Glomerular endothelial cell (primary cell): Measurements from ENCODE around the gene S100A14. TPM values are rescaled to one million over a fixed set of nuclear protein-coding genes. Genes with fewer than 3 reads are reported as not detected.
"Not testable (repeated sequence)": the region's sequence is repeated elsewhere in the genome, so short reads cannot be mapped to it uniquely, and the experiment has no call there.

Experiments
- DNase-seq: peaks from one replicate; pipeline ENCODE4 v3.0.0-alpha.2; 2011; ENCODE audit warnings: low read depth, low spot score; ENCODE audit errors: extremely low read depth
- total RNA-seq: library from RNA; depleted of rRNA; stranded (reverse); fragments of >200 nt; gene quantifications from 2 replicates; pipeline ENCODE4 v1.2.3, GENCODE V29; 2015

Gene S100A14
- total RNA-seq, 1 donor from 2014 or later, result not detected

DNA sequence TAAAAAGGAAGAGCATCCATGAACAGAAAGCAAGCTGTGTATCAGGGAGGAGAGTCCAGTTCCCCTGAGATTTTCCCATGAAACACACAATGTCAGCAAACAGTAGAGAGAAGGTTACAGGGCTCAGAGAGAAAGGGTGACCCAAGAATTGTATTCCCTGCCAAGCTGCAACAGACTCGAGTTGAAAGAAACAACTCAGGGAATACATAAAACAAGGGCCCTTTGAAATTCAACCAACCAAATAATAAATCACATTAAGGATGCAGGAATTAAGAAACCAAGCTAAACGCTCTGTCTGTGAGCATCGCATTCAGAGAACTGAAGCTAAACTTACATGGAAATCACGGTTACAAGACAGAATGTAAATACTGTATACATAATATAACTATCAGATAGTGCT, 23.4 kb downstream of the S100A14 start:
- no peak for DNase-seq

DNA sequence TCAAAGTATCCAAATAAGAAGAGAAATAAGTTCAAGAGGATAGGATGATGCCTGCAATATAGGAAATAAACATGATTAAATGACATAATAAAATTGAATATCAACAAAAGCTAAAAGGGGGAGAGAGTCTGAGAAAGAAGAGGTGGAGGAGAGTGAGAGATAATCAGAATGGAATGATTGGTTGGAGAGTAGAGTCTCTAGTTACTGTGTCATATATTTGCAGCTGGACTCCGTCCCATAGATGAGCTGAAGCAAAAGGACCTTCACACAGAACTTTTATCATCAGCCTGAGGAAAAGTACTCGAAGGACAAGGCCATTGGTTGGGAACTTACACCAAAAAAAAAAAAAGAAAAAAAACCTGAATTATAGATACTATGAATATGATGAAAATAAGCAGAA, 27.6 kb downstream of the S100A14 start:
- DNase-seq, result no peak

DNA sequence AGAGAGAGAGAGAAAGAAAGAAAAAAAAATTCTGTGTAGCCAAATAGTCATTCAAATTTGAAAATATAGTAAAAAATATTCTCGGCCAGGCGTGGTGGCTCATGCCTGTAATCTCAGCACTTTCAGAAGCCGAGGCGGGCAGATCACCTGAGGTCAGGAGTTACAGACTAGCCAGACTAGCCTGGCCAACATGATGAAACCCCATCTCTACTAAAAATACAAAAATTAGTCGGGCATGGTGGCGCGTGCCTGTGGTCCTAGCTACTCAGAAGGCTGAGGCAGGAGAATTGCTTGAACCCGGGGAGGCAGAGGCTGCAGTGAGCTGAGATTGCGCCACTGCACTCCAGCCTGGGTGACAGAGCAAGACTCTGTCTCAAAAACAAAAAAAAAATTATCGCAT, 28.1 kb downstream of the S100A14 start:
- not testable (repeated sequence) for DNase-seq

DNA sequence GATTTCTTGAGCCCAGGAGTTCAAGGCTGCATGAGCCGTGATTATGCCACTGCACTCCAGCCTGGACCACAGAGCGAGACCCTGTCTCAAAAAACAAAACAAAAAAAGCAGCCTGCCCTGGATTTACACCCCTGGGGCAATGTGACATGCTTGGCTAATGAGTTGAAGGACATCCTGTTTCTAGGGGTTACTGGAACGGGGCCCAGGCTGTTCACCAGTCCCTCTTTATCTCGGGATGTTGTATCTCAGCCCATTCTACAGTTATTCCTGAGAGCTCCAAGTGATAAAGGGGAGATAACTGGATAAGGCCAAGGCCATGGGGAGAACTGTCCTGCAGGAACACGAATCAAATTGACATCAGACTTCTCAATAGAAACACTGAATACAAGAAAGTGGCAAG, 28.8 kb downstream of the S100A14 start:
- DNase-seq, result no peak

DNA sequence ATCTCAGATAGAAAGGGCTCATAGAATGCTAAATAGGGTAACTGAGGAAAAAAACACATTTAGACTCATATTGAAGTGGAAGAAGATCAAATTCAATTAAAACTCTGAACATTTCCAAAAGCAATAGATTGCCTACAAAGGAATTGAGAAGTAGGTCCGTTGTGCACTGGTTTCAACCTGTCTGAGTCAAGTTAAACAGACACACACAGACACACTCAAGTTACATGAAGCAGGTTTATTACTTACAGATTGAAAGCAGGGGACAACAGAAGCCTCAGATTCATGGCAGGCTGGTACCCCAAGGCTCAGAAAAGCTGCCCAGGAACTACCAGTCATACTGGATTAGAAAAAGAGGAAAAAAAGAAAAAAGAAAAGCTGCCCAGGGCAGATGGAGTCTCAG, 29.8 kb downstream of the S100A14 start:
- no peak for DNase-seq

DNA sequence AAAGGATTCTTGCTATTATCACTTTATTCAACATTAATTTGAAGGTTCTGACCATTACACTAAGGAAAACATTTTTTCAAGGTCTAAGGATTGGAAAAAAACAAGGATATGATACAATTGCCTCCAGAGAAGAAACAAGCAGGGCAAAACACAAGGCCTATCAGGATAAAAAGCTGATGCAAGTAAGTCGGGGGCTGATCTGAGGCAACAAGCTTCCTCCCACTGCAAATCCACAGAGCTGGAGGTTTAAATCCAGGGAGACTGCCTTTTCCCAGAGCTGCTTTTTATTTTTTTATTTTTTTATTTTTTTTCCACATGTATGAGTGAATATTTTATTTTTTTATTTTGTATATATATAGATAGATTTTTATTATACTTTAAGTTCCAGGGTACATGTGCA, 31.1 kb downstream of the S100A14 start:
- no peak for DNase-seq

DNA sequence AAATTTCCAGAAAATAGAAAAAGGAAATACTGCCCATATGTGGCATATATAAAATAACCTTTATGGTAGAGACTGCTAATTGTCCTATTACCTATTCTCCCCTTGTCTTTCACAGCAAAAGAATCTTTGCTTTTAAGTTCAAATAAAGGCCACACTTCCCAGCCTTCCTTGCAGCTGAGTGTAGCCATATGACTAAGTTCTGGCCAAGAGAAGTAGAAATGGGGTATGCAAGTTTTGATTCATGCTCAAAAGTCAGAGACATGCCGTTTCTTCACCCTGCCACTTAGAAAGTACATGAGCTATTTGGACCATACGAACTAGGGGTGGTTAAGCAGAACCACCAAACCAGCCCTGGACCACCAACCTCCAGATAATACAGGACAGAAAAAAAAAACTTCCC, 32.1 kb downstream of the S100A14 start:
- no peak for DNase-seq

DNA sequence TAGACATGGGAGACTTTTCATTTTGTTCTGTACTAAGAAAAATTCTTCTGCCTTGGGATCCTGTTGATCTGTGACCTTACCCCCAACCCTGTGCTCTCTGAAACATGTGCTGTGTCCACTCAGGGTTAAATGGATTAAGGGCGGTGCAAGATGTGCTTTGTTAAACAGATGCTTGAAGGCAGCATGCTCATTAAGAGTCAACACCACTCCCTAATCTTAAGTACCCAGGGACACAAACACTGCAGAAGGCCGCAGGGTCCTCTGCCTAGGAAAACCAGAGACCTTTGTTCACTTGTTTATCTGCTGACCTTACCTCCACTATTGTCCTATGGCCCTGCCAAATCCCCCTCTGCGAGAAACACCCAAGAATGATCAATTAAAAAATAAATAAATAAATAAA, 32.6 kb downstream of the S100A14 start:
- not testable (repeated sequence) for DNase-seq

DNA sequence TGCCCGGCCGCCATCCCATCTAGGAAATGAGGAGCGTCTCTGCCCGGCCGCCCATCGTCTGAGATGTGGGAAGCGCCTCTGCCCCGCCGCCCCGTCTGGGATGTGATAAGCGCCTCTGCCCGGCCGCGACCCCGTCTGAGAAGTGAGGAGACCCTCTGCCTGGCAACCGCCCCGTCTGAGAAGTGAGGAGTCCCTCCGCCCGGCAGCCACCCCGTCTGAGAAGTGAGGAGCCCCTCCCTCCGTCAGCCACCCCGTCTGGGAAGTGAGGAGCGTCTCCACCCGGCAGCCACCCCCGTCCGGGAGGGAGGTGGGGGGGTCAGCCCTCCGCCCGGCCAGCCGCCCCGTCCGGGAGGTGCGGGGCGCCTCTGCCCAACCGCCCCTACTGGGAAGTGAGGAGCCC, 33.3 kb downstream of the S100A14 start:
- not testable (repeated sequence) for DNase-seq

DNA sequence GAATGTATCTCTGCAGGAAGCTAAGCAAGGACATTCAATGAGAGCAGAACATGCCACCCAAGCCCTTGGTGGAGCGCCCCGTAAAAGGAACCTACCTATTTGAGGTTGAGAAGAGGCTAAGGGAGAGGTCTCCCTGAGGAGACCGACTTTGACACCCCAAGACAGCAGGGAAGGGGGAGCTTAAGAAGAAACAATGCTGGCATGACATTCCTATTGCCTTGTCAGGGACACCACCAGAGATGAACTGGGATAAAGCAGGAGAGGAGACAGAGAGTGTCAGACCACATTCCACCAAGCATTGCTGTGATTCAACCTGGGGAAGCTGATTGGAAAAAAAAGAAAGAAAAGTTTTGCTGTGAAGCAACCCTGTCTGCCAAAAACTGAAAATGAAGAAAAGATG, 37.2 kb downstream of the S100A14 start:
- DNase-seq, result no peak

DNA sequence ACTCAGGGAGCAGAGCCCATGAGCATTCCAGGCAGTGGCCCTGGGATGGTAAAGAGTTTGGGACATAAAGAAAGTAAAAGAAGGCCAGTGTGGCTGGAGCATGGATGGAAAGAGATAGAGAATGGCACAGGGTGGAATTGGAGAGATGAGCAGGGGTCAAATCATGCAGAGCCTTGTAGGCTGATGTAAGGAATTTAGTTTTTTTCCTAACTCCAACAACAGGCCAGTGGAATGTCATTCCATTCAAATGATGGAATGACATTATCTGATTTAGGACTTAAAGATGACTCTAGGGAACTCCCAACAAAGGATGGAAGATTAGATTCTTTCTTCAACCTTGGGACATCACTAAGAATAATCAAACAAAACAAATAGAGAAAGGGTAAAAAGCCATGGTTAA, 37.6 kb downstream of the S100A14 start:
- DNase-seq, result no peak

DNA sequence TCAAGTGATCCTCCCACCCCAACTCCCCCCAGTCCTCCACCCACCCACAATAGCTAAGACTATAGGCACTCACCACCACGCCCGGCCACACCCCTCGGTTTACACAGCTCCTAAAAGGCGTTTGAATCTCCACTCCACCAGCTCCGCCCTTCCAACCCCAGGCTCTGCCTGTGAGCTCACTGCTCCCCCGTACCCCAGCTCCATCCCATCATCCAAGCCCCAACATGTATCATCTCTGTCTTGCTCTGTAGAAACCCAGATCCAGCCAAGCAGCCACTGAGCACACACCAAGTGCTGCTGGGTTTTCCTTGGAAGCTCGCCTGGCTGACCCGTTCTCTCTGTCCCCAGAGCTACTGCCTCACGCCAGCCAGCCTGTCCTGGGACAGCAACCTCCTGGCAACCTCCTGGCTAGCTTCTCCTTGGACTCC, 38.5 kb downstream of the S100A14 start:
- DNase-seq, result no peak

DNA sequence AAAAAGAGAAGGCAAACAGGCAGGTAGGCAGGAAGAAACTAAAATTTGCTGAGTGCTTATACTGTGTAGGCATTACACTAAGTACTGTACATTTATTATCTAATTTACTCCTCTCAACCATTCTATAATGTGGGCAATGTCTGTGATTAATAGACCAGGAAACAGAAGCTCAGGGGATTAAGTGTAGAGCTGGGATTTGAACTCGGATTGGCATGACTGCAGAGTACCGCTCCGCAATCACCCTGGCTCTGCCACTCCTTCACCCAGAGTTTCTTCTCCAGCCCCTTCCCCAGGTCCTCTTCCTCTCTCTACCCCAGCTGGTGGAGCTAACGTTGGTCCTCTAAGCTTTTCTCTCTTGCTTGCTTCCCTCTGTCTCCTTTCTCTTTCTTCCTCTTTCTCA, 39.0 kb downstream of the S100A14 start:
- no peak for DNase-seq

DNA sequence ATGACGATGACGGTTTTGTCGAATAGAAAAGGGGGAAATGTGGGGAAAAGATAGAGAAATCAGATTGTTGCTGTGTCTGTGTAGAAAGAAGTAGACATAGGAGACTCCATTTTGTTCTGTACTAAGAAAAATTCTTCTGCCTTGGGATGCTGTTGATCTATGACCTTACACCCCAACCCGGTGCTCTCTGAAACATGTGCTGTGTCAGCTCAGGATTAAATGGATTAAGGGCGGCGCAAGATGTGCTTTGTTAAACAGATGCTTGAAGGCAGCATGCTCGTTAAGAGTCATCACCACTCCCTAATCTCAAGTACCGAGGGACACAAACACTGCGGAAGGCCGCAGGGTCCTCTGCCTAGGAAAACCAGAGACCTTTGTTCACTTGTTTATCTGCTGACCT, 40.6 kb downstream of the S100A14 start:
- DNase-seq, result not testable (repeated sequence)

DNA sequence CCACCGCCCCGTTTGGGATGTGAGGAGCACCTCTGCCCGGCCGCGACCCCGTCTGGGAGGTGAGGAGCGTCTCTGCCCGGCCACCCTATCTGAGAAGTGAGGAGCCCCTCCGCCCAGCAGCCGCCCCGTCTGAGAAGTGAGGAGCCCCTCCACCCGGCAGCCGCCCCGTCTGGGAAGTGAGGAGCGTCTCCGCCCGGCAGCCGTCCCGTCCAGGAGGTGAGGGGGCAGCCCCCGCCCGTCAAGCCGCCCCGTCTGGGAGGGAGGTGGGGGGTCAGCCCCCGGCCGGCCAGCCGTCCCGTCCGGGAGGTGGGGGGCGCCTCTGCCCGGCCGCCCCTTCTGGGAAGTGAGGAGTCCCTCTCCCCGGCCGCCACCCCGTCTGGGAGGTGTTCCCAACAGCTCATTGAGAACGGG, 41.0 kb downstream of the S100A14 start:
- not testable (repeated sequence) for DNase-seq

DNA sequence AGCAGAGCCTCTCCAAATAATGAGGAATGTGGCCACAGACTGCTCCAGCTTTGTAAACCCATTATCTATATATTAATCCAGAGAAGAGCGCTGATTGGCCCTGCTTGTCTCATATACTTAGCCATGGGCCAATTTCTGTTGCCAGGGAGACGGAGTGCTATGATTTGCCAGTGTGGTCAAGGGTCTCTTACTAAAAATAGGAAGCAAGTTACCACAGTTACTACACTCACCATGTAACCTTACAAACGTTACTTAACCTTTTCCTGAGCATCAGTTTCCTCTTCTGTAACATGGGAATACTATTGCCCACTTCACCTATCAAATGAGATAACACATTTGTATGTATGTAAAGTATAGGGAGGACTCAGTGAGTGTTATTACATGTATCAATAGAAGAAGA, 42.8 kb downstream of the S100A14 start:
- no peak for DNase-seq

DNA sequence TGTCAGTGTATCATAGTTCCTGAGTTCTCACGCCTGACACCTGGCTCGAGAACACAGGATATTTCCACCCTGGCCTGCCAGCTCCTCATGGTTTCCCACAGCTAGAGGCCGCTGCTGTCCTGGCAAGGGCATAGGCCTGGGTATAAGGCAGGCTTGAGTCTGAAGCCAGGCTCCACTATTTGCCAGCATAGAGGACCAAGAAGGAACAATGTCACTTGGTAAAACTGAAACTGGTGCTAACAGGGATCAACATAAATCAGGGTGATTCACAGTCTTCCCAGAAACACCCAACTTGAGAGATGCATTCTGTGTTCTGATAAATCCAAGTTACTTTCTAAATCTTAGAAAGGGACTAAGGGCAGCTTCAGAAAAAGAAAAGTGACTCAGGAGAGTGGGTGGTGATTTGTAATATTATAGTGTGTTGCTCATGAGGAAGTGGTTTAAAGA, 43.5 kb downstream of the S100A14 start:
- DNase-seq, result no peak

DNA sequence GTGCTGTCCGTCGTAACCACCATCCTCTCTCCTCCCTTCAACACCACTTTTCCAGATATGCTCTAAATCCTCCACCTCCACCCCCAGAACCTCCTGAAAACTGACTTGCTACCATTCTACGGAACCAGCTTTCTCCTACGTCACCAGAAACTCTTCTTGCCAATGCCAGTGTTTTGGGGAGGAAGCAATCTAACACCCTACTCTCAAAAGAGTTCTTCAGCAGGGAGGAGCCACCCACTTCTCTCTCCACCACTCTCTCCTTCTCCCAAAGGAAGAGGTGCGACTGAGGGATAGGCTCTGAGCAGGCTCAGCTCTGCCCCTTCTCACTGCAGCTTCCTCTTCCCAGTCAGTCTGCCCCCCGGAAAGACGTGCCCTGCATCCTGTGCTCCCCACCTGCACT, 44.4 kb downstream of the S100A14 start:
- DNase-seq, result no peak

DNA sequence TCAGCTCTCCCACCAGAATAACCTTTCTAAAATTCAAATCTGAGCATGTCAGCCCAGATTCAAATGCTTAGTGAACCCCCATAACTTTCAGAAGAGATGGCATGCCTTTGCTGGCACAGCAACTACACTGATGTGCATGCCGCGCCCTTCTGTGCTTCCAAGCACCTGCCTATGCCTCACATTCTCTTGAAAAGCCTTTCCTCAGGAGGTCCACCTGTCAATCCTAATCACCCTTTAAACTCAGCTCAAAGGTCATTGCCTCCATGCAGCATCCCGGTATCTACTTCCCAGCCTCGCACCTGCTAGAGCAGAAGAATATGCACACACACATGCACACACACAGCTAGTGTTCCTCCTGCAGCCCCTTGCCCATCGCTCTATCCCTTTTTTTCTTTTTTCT, 45.3 kb downstream of the S100A14 start:
- DNase-seq, result no peak

DNA sequence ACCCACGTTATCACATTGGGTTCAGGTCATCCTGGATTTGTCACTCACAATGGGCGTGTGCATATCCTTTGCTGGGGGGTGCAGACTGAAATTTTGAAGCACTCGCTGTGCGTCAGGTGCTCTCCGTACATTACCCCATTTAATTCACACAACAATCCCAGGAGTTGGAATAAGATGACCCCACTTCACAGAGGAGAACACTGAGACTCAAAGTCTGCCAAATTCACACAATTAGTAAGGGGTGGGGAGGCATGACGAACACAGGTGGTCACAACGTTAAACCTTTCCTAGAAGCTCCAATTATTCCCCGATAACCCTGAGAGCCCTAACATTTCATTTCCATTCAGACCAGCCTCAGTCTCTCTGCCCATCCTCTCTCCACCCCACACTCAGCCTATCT, 46.7 kb downstream of the S100A14 start:
- DNase-seq, result no peak

DNA sequence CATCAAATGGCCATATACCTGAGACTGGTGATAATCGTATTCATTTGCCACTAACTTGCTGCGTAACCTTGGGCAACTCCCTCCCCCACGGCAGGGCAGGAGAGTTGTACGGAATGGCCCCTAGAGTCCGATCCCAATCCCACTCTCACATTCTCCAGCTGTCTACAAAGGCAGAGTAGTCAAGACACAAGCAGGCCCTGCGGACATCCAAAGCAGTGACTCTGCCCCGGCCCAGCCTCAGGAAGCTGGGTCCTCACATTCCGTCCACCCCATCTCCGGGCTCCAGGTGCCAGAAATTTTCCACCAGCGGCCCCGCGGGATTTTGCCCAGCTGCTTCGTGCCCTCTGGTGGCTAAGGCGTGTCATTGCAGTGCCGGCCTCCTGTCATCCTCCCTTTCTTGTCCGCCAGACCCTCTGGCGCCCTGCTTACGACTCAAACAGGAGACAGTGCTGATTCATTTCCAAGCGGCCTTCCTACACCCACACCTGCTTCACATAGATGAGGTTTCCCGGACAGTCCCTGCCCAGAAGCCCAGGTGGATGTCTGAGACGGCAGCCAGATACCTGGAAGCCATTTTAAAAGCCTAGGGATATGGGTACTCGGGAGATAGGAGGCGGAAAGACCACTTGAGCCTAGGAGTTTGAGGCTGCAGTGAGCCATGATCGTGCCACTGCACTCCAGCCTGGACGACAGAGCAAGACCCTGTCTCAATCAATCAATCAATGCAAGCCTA, 47.6 kb downstream of the S100A14 start:
- no peak for DNase-seq

DNA sequence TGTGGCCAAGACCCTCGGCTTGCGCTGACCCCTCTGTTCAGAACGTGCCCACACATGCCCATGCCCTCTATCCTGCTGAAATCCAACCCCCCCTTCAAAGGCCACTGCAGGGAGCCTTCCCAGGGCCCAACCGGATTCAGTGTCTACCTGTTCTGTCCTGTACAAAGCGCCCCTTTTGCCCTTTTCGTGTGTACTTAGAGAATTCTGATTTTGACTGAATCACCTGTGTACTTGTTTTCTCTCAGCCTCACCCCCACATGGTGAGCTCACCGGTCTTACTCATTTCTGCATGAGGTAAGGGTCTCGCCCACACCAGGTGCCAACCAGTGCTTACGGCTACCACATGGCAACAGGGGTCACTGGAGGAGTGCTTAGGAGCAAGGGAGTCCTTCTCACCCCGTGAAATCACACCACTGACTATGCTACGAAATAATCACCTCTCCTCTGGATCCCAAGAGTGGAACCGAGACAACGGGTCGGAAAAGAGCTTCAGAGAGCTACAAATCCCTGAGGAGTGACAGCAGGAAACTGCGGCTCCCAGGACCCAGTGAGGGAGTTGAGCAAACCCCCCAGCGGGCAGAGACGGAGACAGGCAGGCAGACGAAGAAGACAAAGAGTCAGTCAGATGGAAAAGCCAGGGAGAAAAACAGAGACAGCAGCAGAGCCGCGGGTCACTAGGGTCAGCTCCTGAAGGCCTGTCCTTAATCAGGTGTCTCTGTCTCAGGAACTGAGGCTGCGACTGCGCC, 48.3 kb downstream of the S100A14 start:
- no peak for DNase-seq
